Tibial nerve (tissue), 4 donors: ENCODE data around the gene UNCX.

Experiments
- CTCF ChIP-seq, 5 experiments: fragments of 200-600 bp in 3 of 5; fragments of 450-650 bp in 2 of 5; sonication (generic) in 3 of 5; IDR thresholded peaks; one replicate each; pipeline ENCODE4 v1.5.1; 2016 to 2019; ENCODE audit warnings: antibody characterized with exemption in 5 of 5, mild to moderate bottlenecking in 3 of 5, moderate library complexity in 2 of 5
- EP300 ChIP-seq, 2 donors: sonication (generic); formaldehyde crosslinking; IDR thresholded peaks; one replicate each; pipeline ENCODE4 v1.6.1; 2017; ENCODE audit warnings: antibody characterized with exemption in 2 of 2, mild to moderate bottlenecking in 1 of 2
- POLR2A ChIP-seq, 2 donors: fragments of 450-650 bp; IDR thresholded peaks; one replicate each; pipeline ENCODE4 v1.6.1; 2017; ENCODE audit warnings: antibody characterized with exemption in 2 of 2, mild to moderate bottlenecking in 2 of 2, moderate library complexity in 2 of 2

- TF ChIP-seq CTCF (IDR thresholded peaks at IDR 0.05): no peak
- TF ChIP-seq POLR2A (IDR thresholded peaks at IDR 0.05): no peak
- TF ChIP-seq EP300 (IDR thresholded peaks at IDR 0.05): no peak
Observed at GRCh38 chr7:1189986-1190772, 42.5 kb upstream of the UNCX start.
